B cell (primary cell): ENCODE data around the gene MAML2. TPM values are rescaled to one million over a fixed set of nuclear protein-coding genes. Genes with fewer than 3 reads are reported as not detected.

Source experiments
- ATAC-seq: fragments of 200-7000 bp; cut with Tn5 transposase; one replicate; pipeline ENCODE4 v1.10.0; 2021; ENCODE audit warnings: low read depth, mild to moderate bottlenecking, moderate number of reproducible peaks, moderate library complexity
- CTCF ChIA-PET: fragments of 350-600 bp; sonication (Branson Sonifier 250); formaldehyde crosslinking; loops from one replicate; lab custom pipeline; 2021; ENCODE audit warnings: antibody characterized with exemption, inconsistent platforms; lab: Charles Lee
- POLR2A ChIA-PET: fragments of 350-600 bp; sonication (Branson Sonifier 250); formaldehyde crosslinking; loops from one replicate; lab custom pipeline; 2021; ENCODE audit warnings: antibody characterized with exemption; lab: Charles Lee
- DNase-seq: peaks from one replicate; pipeline ENCODE4 v3.0.0; 2013
- H2AFZ ChIP-seq: 2 replicates; pipeline ENCODE4 v1.6.1; 2012; ENCODE audit warnings: mild to moderate bottlenecking, low read depth, low read length; ENCODE audit not compliant: insufficient read depth, poor library complexity, severe bottlenecking
- H3K27ac ChIP-seq, 2 donors: 1 replicate in 1 of 2; 2 replicates in 1 of 2; pipeline ENCODE4 v1.5.1; 2012 to 2013; ENCODE audit warnings: low read length in 2 of 2, mild to moderate bottlenecking in 2 of 2, moderate library complexity in 1 of 2
- H3K27me3 ChIP-seq, 4 experiments: fragments of 200-600 bp in 1 of 4; sonication (generic) in 1 of 4; replicated peaks in 1 of 4; 1 replicate in 2 of 4; 2 replicates in 2 of 4; pipeline versions ENCODE4 v1.6.1 to v1.7.0; 2013 to 2016; ENCODE audit warnings: low read length in 3 of 4, mild to moderate bottlenecking in 2 of 4, mixed read lengths in 1 of 4, moderate library complexity in 1 of 4; ENCODE audit not compliant: insufficient read depth in 4 of 4, control insufficient read depth in 3 of 4; ENCODE audit errors: control extremely low read depth in 1 of 4
- H3K36me3 ChIP-seq, 2 experiments: replicated peaks in 1 of 2; 1 replicate in 1 of 2; 2 replicates in 1 of 2; pipeline versions ENCODE4 v1.6.1 to v1.7.1; 2013; ENCODE audit warnings: low read length in 1 of 2; ENCODE audit not compliant: insufficient read depth in 2 of 2, control insufficient read depth in 1 of 2; ENCODE audit errors: control extremely low read depth in 1 of 2, extremely low read depth in 1 of 2
- H3K4me1 ChIP-seq, 2 donors: fragments of 200-600 bp in 1 of 2; sonication (generic) in 1 of 2; 1 replicate in 1 of 2; 2 replicates in 1 of 2; pipeline versions ENCODE4 v1.5.1 to v1.6.1; 2013 to 2017; ENCODE audit warnings: low read length in 2 of 2; ENCODE audit not compliant: control insufficient read depth in 2 of 2, insufficient read depth in 2 of 2
- H3K4me2 ChIP-seq: replicated peaks from 2 replicates; pipeline ENCODE3; 2012; ENCODE audit warnings: mild to moderate bottlenecking, low read depth, low read length; ENCODE audit not compliant: poor library complexity, severe bottlenecking
- H3K4me3 ChIP-seq, 5 experiments: fragments of 200-600 bp in 1 of 5; sonication (generic) in 1 of 5; 1 replicate in 3 of 5; 2 replicates in 2 of 5; pipeline versions ENCODE4 v1.5.1 to v1.7.0; 2011 to 2016; ENCODE audit warnings: low read length in 4 of 5, mild to moderate bottlenecking in 4 of 5, low read depth in 2 of 5, control low read depth in 1 of 5, moderate library complexity in 1 of 5; ENCODE audit not compliant: insufficient read depth in 1 of 5; ENCODE audit errors: control extremely low read depth in 1 of 5, extremely low read depth in 1 of 5
- H3K79me2 ChIP-seq: fragments of 200-600 bp; sonication (generic); one replicate; pipeline ENCODE4 v1.6.0; 2016; ENCODE audit warnings: low read length; ENCODE audit not compliant: control insufficient read depth, insufficient read depth
- H3K9ac ChIP-seq: fragments of 200-600 bp; sonication (generic); 2 replicates; pipeline ENCODE4 v1.6.1; 2017; ENCODE audit warnings: mild to moderate bottlenecking, low read length, moderate library complexity
- H3K9me3 ChIP-seq, 3 donors: one replicate each; pipeline versions ENCODE4 v1.6.1 to v1.7.1; 2013; ENCODE audit warnings: low read length in 2 of 3; ENCODE audit not compliant: control insufficient read depth in 2 of 3, insufficient read depth in 1 of 3; ENCODE audit errors: control extremely low read depth in 1 of 3
- H4K20me1 ChIP-seq: 2 replicates; pipeline ENCODE4 v1.6.0; 2012; ENCODE audit warnings: mild to moderate bottlenecking, low read length; ENCODE audit not compliant: insufficient read depth, control insufficient read depth, poor library complexity, severe bottlenecking
- H3K27ac Mint-ChIP-seq: one replicate; pipeline ENCODE4 v1.8.0; 2021; ENCODE audit warnings: mixed read lengths
- H3K27me3 Mint-ChIP-seq: one replicate; pipeline ENCODE4 v1.8.0; 2021; ENCODE audit warnings: mixed read lengths
- H3K4me1 Mint-ChIP-seq: one replicate; pipeline ENCODE4 v1.8.0; 2021; ENCODE audit warnings: mixed read lengths
- H3K4me3 Mint-ChIP-seq: one replicate; pipeline ENCODE4 v1.8.0; 2021; ENCODE audit warnings: mixed read lengths
- H3K9me3 Mint-ChIP-seq: one replicate; pipeline ENCODE4 v1.8.0; 2022; ENCODE audit warnings: mixed read lengths; ENCODE audit not compliant: insufficient read depth
- EZH2 ChIP-seq: IDR thresholded peaks from 2 replicates; pipeline ENCODE4 v1.6.1; 2012; ENCODE audit warnings: borderline replicate concordance, low read depth, mild to moderate bottlenecking, moderate library complexity, low read length; ENCODE audit not compliant: insufficient read depth, poor library complexity, severe bottlenecking
- WGBS: methylation state at CpG from one replicate; pipeline ENCODE4 v1.1.5; 2013; ENCODE audit warnings: missing lambda C conversion rate; ENCODE audit not compliant: insufficient coverage; 5-methylcytosine and 5-hydroxymethylcytosine counted together
- intact Hi-C: fragments of 100-400 bp; cut with micrococcal nuclease; formaldehyde crosslinking; loops from one replicate; pipeline ENCODE4 v1.10.0; 2022
- polyA plus RNA-seq: library from polyadenylated mRNA; depleted of rRNA; stranded (reverse); fragments of >200 nt; gene quantifications from 2 replicates; pipeline ENCODE4 v1.2.3, GENCODE V29; 2012
- total RNA-seq, 2 donors: library from RNA; stranded (reverse); fragments of 120-200 nt in 1 of 2; gene quantifications; 1 replicate in 1 of 2; 2 replicates in 1 of 2; pipeline versions ENCODE4 v1.2.3 to v1.2.4, GENCODE V29; 2013 to 2022
- TF ChIP-seq, protein P1 (sequence below): fragments of 200-600 bp; IDR thresholded peaks from one replicate; pipeline ENCODE4 v1.8.0; 2022; ENCODE audit warnings: antibody characterized with exemption, mild to moderate bottlenecking

MAML2 gene
- total and polyA plus RNA-seq, 2 donors (not counting 1 experiment from before 2014, with no cell fraction given): 10.7 to 26.4 TPM

DNA sequence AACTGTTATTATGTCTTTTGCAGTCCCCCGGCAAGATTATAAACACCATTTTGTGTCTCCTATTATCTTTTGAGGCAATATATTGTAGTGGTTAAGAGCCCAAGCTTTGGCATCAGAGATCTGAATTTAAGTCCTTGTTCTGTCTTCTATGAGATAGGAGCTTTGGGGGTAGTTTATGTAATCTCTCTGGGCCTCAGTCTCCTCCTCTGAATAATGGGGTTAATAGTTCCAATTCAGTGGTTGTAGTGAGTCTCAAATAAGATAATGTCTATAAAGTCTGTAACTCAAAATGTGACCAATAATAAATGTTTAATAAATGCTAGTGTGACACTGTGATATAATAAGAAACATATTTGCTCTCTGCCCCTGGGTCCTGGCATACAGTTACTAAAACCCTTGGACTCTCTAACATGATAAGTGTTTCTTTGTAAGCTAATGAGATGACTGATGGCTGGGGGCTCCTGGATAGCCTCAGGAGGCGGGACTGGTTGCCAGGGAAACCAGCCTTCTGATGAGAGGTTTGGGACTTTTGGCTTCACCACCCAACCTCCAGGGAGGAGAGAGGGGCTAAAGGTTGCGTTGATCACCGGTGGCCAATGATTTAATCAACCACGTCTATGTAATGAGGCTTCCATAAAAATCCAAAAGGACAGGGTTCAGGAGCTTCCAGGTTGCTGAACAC is 235.7 kb downstream of the MAML2 start:
- CTCF ChIA-PET: interaction anchor here (1.0 kb wide), 1 partner anchor 52 kb away, joined by 3 read pairs; no protein-coding TSS in a partner anchor
- Mint-ChIP-seq H3K4me3 (no peak overlapping the region), H3K9me3 (no peaks in the 10 kb centered on the region), H3K27me3 (no peaks in the 10 kb centered on the region), H3K4me1 (peaks cover 3% of the 10 kb centered on the region), H3K27ac (no peak overlapping the region)
- POLR2A ChIA-PET: no interaction called here
- DNase-seq: no peak
- 94% methylated on average over 3 of the region's 5 CpGs for WGBS
- TF ChIP-seq, protein P1, sequence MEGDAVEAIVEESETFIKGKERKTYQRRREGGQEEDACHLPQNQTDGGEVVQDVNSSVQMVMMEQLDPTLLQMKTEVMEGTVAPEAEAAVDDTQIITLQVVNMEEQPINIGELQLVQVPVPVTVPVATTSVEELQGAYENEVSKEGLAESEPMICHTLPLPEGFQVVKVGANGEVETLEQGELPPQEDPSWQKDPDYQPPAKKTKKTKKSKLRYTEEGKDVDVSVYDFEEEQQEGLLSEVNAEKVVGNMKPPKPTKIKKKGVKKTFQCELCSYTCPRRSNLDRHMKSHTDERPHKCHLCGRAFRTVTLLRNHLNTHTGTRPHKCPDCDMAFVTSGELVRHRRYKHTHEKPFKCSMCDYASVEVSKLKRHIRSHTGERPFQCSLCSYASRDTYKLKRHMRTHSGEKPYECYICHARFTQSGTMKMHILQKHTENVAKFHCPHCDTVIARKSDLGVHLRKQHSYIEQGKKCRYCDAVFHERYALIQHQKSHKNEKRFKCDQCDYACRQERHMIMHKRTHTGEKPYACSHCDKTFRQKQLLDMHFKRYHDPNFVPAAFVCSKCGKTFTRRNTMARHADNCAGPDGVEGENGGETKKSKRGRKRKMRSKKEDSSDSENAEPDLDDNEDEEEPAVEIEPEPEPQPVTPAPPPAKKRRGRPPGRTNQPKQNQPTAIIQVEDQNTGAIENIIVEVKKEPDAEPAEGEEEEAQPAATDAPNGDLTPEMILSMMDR: no peak
- TF ChIP-seq EZH2: no peak
- Histone ChIP-seq H3K27ac (no peak overlapping the region), H3K4me3 (no peak overlapping the region), H3K4me1 (no peaks in the 10 kb centered on the region), H3K27me3 (no peaks in the 10 kb centered on the region), H4K20me1 (no peaks in the 10 kb centered on the region), H3K4me2 (no peak overlapping the region), H3K9ac (no peak overlapping the region), H2AFZ (no peak overlapping the region), H3K9me3 (no peaks in the 10 kb centered on the region), H3K79me2 (no peaks in the 10 kb centered on the region), H3K36me3 (peaks cover 0 to 1% of the 10 kb centered on the region in 2 experiments)
- intact Hi-C loops: no loop called here
- ATAC-seq: no peak

DNA sequence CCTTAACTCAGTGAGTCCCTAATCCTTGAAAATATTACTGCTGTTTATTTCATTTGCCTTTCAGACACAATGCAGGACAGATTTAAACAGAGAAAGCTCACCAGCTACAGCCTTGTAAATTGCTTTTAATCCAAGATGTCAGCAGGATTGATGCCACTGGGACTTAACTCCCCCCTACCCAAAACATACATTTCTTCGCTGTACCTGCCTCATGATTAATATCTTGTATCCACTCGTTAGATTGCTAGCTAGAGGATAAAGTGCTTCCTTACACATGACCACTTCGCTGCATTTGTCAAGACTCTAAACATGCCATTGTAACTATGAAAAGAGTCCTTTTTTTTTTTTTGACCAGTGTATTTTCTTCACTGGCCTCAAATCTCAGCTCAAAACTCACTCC is 236.3 kb downstream of the MAML2 start:
- ATAC-seq (no peak), DNase-seq (no peak)
- no peak overlapping the region for H3K4me2 ChIP-seq
- no peak for TF ChIP-seq EZH2
- H3K27me3 Mint-ChIP-seq: no peaks in the 10 kb centered on the region
- POLR2A ChIA-PET: no interaction called here
- H3K27ac ChIP-seq: no peak overlapping the region
- CTCF ChIA-PET: no interaction called here
- no peak overlapping the region for H3K4me3 ChIP-seq
- no peak overlapping the region for H3K9ac ChIP-seq
- intact Hi-C loops: no loop called here
- H3K4me1 Mint-ChIP-seq: peaks cover 3% of the 10 kb centered on the region
- H3K9me3 Mint-ChIP-seq: no peaks in the 10 kb centered on the region
- H3K27me3 ChIP-seq: no peaks in the 10 kb centered on the region
- no peak overlapping the region for H3K27ac Mint-ChIP-seq
- H3K36me3 ChIP-seq: peaks cover 0 to 1% of the 10 kb centered on the region in 2 experiments
- WGBS: 100% methylated on average over 3 of the region's 3 CpGs
- no peak overlapping the region for H3K4me3 Mint-ChIP-seq
- H3K79me2 ChIP-seq: no peaks in the 10 kb centered on the region
- H2AFZ ChIP-seq: no peak overlapping the region
- no peaks in the 10 kb centered on the region for H3K4me1 ChIP-seq
- no peaks in the 10 kb centered on the region for H4K20me1 ChIP-seq
- no peaks in the 10 kb centered on the region for H3K9me3 ChIP-seq
